Ectodermal cell (in vitro differentiated cells): Measurements from ENCODE around the gene TRH.

Experiments
- H3K27ac ChIP-seq: 2 replicates; pipeline ENCODE4 v1.7.0; 2013; ENCODE audit warnings: mild to moderate bottlenecking, low read depth, low read length; ENCODE audit not compliant: insufficient read depth, poor library complexity, severe bottlenecking
- H3K27me3 ChIP-seq: 2 replicates; pipeline ENCODE4 v1.7.0; 2013; ENCODE audit warnings: mild to moderate bottlenecking, low read length; ENCODE audit not compliant: insufficient read depth, control insufficient read depth, poor library complexity, severe bottlenecking
- H3K36me3 ChIP-seq: one replicate; pipeline ENCODE4 v1.7.0; 2013; ENCODE audit warnings: low read length; ENCODE audit not compliant: control insufficient read depth, insufficient read depth
- H3K4me1 ChIP-seq: one replicate; pipeline ENCODE4 v1.7.0; 2013; ENCODE audit warnings: low read length; ENCODE audit not compliant: control insufficient read depth, insufficient read depth
- H3K4me3 ChIP-seq: 2 replicates; pipeline ENCODE4 v1.7.0; 2013; ENCODE audit warnings: low read depth, low read length, control low read depth; ENCODE audit not compliant: insufficient read depth
- H3K9me3 ChIP-seq: 2 replicates; pipeline ENCODE4 v1.7.0; 2013; ENCODE audit warnings: mild to moderate bottlenecking, low read length, moderate library complexity; ENCODE audit not compliant: control insufficient read depth
- WGBS, 2 experiments: methylation state at CpG; one replicate each; pipeline ENCODE4 v1.1.7; 2013; ENCODE audit warnings: missing lambda C conversion rate in 2 of 2; 5-methylcytosine and 5-hydroxymethylcytosine counted together

Gene TRH

GRCh38 chr3:129978123-129978522 lies 3.6 kb downstream of the TRH start:
- Histone ChIP-seq H3K27ac (no peak overlapping the region), H3K36me3 (no peaks in the 10 kb centered on the region), H3K27me3 (peaks cover 84% of the 10 kb centered on the region), H3K4me1 (no peaks in the 10 kb centered on the region), H3K9me3 (no peaks in the 10 kb centered on the region), H3K4me3 (no peak overlapping the region)
- 82 to 90% methylated on average over 2 of the region's 2 CpGs for WGBS, 2 experiments

GRCh38 chr3:129979905-129980304 lies 5.4 kb downstream of the TRH start:
- H3K36me3 ChIP-seq, result no peaks in the 10 kb centered on the region
- peaks cover 69% of the 10 kb centered on the region for H3K27me3 ChIP-seq
- WGBS, 2 experiments, result 85 to 86% methylated on average over 5 of the region's 5 CpGs
- H3K4me3 ChIP-seq, result no peak overlapping the region
- no peaks in the 10 kb centered on the region for H3K4me1 ChIP-seq
- no peaks in the 10 kb centered on the region for H3K9me3 ChIP-seq
- no peak overlapping the region for H3K27ac ChIP-seq

- no peak overlapping the region for H3K4me3 ChIP-seq
Observed at GRCh38 chr3:129983561-129983960, 9.0 kb downstream of the TRH start.

GRCh38 chr3:129984125-129984524 lies 9.6 kb downstream of the TRH start:
- H3K27ac ChIP-seq, result no peak overlapping the region
- 55 to 57% methylated on average over 2 of the region's 2 CpGs for WGBS, 2 experiments

More at GRCh38 chr3:129983561-129983960, 9.0 kb downstream of the TRH start:
- no peak overlapping the region for H3K27ac ChIP-seq
- H3K4me1 ChIP-seq, result no peaks in the 10 kb centered on the region
- peaks cover 33% of the 10 kb centered on the region for H3K27me3 ChIP-seq
- no peaks in the 10 kb centered on the region for H3K36me3 ChIP-seq
- WGBS, 2 experiments, result 88 to 91% methylated on average over 8 of the region's 8 CpGs
- H3K9me3 ChIP-seq, result no peaks in the 10 kb centered on the region

GRCh38 chr3:129985113-129985512 lies 10.6 kb downstream of the TRH start:
- H3K4me1 ChIP-seq, result no peaks in the 10 kb centered on the region
- no peak overlapping the region for H3K4me3 ChIP-seq
- H3K9me3 ChIP-seq, result no peaks in the 10 kb centered on the region
- WGBS, 2 experiments, result 94% methylated on average over 14 of the region's 14 CpGs
- H3K36me3 ChIP-seq, result no peaks in the 10 kb centered on the region
- H3K27ac ChIP-seq, result no peak overlapping the region
- H3K27me3 ChIP-seq, result peaks cover 17% of the 10 kb centered on the region

More at GRCh38 chr3:129984125-129984524, 9.6 kb downstream of the TRH start:
- H3K4me1 ChIP-seq, result no peaks in the 10 kb centered on the region
- H3K9me3 ChIP-seq, result no peaks in the 10 kb centered on the region
- H3K27me3 ChIP-seq, result peaks cover 27% of the 10 kb centered on the region
- H3K4me3 ChIP-seq, result no peak overlapping the region
- H3K36me3 ChIP-seq, result no peaks in the 10 kb centered on the region

- Histone ChIP-seq H3K27me3 (peaks cover 3% of the 10 kb centered on the region), H3K4me1 (no peaks in the 10 kb centered on the region), H3K27ac (no peak overlapping the region), H3K4me3 (no peak overlapping the region), H3K9me3 (no peaks in the 10 kb centered on the region), H3K36me3 (no peaks in the 10 kb centered on the region)
- WGBS, 2 experiments, result 79% methylated on average over 10 of the region's 10 CpGs
Observed at GRCh38 chr3:129988429-129988828, 13.9 kb downstream of the TRH start.

- Histone ChIP-seq H3K4me1 (no peaks in the 10 kb centered on the region), H3K27me3 (no peaks in the 10 kb centered on the region), H3K27ac (no peak overlapping the region), H3K36me3 (no peaks in the 10 kb centered on the region), H3K9me3 (no peaks in the 10 kb centered on the region), H3K4me3 (no peak overlapping the region)
- WGBS, 2 experiments, result 39 to 43% methylated on average over 6 of the region's 6 CpGs
Observed at GRCh38 chr3:129989414-129989813, 14.9 kb downstream of the TRH start.

GRCh38 chr3:129992781-129993180 lies 18.3 kb downstream of the TRH start:
- no peak overlapping the region for H3K27ac ChIP-seq
- H3K9me3 ChIP-seq, result no peaks in the 10 kb centered on the region
- WGBS, 2 experiments, result 21 to 28% methylated on average over 3 of the region's 3 CpGs
- no peak overlapping the region for H3K4me3 ChIP-seq
- no peaks in the 10 kb centered on the region for H3K27me3 ChIP-seq
- H3K36me3 ChIP-seq, result no peaks in the 10 kb centered on the region
- no peaks in the 10 kb centered on the region for H3K4me1 ChIP-seq

GRCh38 chr3:129994883-129995559 lies 20.5 kb downstream of the TRH start:
- Histone ChIP-seq H3K9me3 (no peaks in the 10 kb centered on the region), H3K36me3 (no peaks in the 10 kb centered on the region), H3K4me3 (no peak overlapping the region), H3K4me1 (no peaks in the 10 kb centered on the region), H3K27me3 (peaks cover 4% of the 10 kb centered on the region), H3K27ac (no peak overlapping the region)
- WGBS, 2 experiments, result 55 to 61% methylated on average over 5 of the region's 5 CpGs

GRCh38 chr3:129996073-129996472 lies 21.6 kb downstream of the TRH start:
- no peaks in the 10 kb centered on the region for H3K9me3 ChIP-seq
- H3K4me1 ChIP-seq, result no peaks in the 10 kb centered on the region
- no peak overlapping the region for H3K4me3 ChIP-seq
- no peak overlapping the region for H3K27ac ChIP-seq
- H3K36me3 ChIP-seq, result no peaks in the 10 kb centered on the region
- WGBS, 2 experiments, result 92 to 95% methylated on average over 4 of the region's 4 CpGs
- H3K27me3 ChIP-seq, result peaks cover 11% of the 10 kb centered on the region
